HG03066 (cell line): ENCODE results near the gene GATA1.

Experiments
- ATAC-seq: cut with Tn5 transposase; IDR thresholded peaks from one replicate; pipeline ENCODE4 v1.9.1; 2021; ENCODE audit warnings: low read depth; ENCODE audit not compliant: unreplicated experiment

GATA1 gene

DNA sequence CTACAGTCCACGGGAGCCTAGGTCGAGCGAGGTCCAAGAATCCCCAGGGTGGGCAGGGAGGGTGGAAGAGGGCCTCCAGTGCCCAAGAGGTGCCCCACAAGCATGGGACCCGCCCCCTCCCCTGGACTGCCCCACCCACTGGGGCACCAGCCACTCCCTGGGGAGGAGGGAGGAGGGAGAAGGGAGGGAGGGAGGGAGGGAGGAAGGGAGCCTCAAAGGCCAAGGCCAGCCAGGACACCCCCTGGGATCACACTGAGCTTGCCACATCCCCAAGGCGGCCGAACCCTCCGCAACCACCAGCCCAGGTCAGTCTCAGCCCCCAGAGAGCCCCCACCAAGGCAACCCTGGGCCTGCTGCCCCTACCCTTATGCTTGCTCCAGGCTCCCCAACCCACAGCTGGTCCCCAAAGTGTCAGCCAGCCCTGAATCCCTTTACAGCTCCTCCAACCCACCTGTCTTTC is at the start of gene GATA1:
GATA1 (plus strand) TSS at position 250 of the 460 bp plus-strand sequence. CDS start 4,520 bp downstream, outside the sequence.
- no peak for ATAC-seq

DNA sequence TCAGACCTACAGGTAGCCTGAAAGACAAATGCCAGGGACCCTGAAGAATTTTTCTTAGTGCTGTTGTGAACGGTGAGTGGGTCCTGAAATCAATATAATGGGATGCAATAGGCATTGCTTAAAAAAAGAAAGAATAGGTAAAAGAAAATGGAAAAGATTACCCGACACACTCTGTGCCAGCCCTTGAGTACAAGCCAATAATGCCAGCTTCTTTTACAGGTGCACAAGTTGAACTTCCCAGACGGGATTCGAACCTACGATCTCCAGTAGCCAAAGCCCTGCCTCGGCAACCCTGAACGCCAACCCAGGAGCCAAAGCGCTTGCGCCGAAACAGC is 49.5 kb upstream of the GATA1 start:
- ATAC-seq, result no peak

GRCh38 chrX:48737213-48737938 is 49.0 kb upstream of the GATA1 start:
- ATAC-seq, result peak; percentile 97

DNA sequence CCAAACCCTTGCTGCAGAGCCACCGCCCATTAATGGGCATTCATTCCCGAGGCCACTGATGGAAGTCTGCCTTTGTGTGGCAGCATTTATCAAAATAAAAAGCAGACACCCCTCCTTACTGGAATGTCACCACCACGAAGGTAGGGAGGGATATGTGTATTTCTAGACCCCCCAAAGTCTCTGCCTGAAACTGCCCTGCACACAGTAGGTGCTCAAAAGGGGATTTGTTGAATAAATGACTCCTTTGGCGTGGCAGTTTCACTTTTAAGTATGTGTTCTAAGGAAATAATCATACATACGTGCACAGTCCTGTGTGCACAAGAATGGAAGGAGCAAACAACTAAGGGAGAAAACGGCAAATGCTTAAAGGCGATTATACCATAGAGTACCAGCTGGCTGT is 48.5 kb upstream of the GATA1 start:
- no peak for ATAC-seq

- no peak for ATAC-seq
Observed at GRCh38 chrX:48741834-48742233, 44.6 kb upstream of the GATA1 start.

DNA sequence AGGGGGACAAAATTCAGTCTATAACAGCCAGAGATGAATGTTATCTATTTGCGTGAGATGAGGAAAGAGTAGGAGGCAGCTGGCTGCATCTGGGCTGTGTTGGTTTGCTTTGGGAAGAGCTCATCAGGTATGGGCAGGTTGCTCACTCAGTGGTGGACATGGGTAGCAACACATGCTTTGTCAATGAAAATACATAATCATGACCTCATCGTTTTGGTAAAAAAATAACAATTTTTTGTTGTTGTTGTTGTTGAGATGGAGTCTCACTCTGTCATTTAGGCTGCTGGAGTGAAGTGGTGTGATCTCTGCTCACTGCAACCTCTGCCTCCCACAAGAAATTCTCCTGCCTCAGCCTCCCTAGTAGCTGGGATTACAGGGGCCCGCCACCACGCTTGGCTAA is 41.2 kb upstream of the GATA1 start:
- no peak for ATAC-seq

GRCh38 chrX:48747415-48748016 is 38.9 kb upstream of the GATA1 start:
- ATAC-seq, result no peak

GRCh38 chrX:48749182-48749581 is 37.2 kb upstream of the GATA1 start:
- ATAC-seq, result no peak

- ATAC-seq, result no peak
Observed at GRCh38 chrX:48751343-48751742, 35.0 kb upstream of the GATA1 start.

DNA sequence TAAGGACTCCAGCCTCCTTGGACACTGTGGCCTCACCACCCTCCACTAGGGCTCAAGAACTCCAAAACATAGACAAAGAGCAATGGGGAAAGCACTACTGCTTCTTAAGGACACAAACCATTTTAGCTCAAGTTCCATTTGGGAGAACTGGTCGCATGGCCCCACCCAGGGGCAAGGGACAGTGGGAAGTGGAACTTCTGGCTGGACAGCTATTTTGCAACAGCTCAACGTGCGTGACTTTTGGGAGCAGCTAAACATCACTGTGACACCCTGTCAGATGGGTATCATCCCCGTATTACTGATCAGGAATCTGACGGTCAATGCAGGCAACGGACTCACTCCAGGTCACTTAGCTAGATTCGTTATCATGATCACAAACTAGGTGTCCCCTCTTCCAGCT is 33.9 kb upstream of the GATA1 start:
- ATAC-seq, result no peak

GRCh38 chrX:48753708-48754228 is 32.6 kb upstream of the GATA1 start:
- ATAC-seq, result no peak

DNA sequence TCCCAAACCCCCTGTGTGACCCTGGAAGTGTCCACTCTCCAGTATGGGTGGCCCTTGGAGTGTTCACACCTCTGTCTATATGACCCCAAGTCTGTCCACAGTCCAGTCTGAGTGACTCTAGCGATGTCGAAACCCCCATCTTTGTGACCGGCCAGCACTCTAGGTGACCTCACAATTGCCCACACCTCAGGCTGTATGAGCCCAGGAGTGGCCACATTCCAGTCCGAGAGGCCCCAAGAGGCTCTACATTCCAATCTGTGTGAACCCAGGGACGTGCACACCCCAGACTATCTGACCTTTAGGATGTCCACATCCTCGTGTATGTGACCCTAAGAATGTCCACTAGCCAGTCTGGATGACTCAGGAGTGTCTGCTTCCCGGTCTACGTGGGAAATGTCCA is 32.2 kb upstream of the GATA1 start:
- no peak for ATAC-seq

DNA sequence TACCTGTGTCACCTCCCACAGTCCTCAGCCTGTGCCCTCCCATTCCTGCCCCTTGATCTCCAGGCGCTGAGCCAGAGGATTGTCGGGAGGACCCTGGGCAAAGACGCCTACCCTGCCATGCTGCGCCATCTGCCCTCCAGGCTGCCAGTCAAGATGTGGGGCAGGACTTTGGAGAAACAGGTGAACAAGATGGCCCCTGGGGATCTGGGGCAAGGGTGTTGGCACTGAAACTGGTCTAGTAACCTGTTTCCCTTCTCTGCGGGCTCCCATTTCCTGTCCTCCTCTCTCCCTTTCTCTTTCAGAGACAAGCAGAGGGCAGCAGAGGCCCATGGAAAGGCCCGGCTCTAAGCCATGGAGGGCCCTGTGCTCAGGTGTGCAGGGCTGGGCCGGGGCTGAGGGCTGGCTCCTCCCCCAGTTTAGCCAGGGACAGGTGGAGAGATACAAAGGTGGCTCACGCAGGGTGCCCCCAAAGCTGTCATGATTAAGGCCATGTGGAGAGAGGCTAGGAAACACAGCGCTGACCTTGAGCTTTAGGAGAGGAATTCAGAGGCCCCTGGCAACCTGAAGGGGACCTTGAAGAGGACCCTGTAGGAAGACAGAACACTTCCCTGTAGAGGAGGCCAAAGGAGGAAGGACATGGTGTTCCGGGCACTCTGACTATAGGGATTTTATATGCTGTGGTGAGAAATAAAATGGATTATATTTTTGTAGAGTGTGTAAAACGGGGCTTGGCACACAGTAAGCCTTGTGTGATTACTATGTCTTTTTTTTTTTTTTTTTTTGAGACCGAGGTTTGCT is 24.5 kb upstream of the GATA1 start, which contains the start of gene GLOD5:
GLOD5 (plus strand) TSS at position 74 of the 798 bp plus-strand sequence; CDS start at position 118, 44 bp downstream.
- no peak for ATAC-seq

- no peak for ATAC-seq
Observed at GRCh38 chrX:48769230-48769629, 17.2 kb upstream of the GATA1 start.

- ATAC-seq, result no peak
Observed at GRCh38 chrX:48770296-48770695, 16.1 kb upstream of the GATA1 start.

DNA sequence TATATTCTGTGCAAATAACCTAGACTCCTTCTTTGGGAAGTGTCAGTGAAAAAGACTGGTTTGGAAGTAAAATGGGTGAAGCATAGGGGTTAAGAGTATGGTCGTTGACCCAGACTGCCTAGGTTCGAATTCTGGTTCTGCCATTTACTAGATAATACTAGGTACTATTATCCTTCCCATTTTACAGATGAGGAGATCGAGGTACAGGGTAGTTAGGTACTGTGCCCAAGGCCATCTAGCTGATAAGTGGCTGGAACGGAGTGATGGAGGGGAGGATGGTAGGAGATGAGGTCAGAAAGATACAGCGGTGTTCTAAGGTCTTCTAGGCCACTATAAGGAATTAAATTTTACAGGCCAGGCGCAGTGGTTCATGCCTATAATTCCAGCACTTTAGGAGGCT is 13.8 kb upstream of the GATA1 start:
- ATAC-seq, result no peak

GRCh38 chrX:48776818-48777439 is 9.5 kb upstream of the GATA1 start:
- no peak for ATAC-seq

DNA sequence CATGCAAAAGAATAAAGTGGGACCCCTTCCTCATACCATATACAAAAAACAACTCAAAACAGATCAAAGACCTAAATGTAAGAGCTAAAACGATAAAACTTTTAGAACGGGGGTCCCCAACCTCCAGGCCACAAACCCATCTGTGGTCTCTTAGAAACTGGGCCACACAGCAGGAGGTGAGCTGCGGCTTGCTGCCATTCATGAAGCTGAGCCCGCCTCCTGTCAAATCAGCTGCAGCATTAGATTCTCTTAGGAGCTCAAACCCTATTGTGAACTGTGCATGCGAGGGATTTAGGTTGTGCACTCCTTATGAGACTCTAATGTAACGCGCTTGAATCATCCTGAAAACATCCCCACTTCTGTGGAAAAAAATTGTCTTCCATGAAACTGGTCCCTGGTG is 7.0 kb upstream of the GATA1 start:
- no peak for ATAC-seq

- no peak for ATAC-seq
Observed at GRCh38 chrX:48781705-48782104, 4.7 kb upstream of the GATA1 start.

DNA sequence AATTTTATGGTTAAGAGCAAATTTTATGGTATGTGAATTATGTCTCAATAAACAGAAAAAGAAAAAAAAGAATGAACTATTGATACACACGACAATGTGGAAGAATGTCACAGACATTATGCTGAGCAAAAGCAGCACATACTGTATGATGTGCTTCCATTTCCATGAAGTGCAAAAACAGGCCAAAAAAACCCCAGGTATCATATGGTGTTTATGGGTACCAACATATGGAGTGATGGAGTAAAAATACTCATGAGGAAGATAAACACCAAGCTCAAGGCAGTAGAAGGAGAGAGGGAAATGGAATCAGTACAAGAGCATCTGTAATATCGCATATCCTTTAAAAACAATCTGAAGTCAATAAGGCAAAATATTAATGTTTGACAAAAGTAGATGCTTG is 4.2 kb upstream of the GATA1 start:
- no peak for ATAC-seq

DNA sequence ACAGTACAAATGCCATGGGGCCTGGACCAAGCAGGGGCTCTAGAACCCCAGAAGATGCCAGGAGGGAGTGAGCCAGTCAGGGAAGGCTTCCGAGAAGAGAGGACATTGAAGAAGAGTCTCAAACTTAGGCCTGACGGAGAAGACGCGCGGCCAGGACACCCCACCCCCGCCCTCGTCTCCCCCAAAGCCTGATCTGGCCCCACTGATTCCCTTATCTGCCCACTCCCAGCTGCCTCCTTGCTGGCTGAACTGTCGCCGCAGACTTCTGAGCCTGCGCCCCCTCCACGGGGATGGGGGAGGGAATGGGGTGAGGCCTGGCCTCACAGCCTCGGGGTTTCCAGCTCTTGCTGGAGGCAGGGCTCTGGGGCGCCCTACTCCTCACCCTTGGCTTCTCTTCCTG is 3.6 kb upstream of the GATA1 start:
- no peak for ATAC-seq
